Activated gamma-delta T cell (primary cell): ENCODE data around the gene PDZD2.

Source experiments
- DNase-seq: peaks from one replicate; lab custom pipeline; 2025; lab: John Stamatoyannopoulos, UW

The PDZD2 gene

GRCh38 chr5:31867219-31867618 is 228.3 kb downstream of the PDZD2 start:
- DNase-seq: no peak

- no peak for DNase-seq
These were observed 241.5 kb downstream of the PDZD2 start for GRCh38 chr5:31880449-31880848.

DNA sequence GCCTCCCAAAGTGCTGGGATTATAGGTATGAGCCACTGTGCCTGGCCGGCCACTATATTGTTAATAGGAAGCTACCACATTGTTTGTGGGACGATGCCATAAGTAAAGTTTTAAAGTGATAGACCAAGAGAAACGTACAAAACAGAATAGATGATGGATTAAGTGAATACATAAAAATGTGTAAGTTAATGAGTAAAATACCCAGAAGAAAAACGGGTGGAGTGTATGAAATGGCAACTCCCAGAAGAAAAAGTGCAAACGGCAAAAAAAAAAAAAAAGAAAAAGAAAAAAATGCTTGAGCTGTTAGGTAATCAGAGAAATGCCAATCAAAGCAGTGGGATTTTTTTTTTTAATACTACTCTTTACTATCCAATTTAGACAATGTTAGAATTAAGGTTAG is 246.0 kb downstream of the PDZD2 start:
- no peak for DNase-seq

DNA sequence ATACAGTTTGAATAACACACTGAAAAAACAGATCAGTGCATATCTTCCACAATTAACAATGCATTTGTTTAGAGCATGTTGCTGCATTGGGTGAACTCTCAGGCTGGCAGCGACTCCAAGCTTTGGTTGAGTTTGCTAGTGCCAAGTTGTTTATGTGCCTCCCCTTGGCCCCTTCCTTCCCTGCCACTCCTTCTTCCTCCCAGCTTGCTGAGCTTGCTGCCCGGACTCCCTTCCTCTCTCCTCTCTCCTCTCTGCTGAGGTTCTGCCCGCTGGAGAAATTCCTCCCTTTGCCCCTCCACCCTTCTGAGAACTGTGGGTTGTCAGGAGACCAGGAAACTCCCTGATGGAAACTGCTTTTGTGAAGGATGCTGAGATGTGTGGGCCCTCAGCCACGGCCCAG is 247.3 kb downstream of the PDZD2 start:
- DNase-seq: no peak

- no peak for DNase-seq
These were observed 248.6 kb downstream of the PDZD2 start for GRCh38 chr5:31887556-31887955.

- no peak for DNase-seq
These were observed 249.6 kb downstream of the PDZD2 start for GRCh38 chr5:31888564-31888963.

- DNase-seq: no peak
These were observed 250.2 kb downstream of the PDZD2 start for GRCh38 chr5:31889001-31889561.

- DNase-seq: no peak
These were observed 251.1 kb downstream of the PDZD2 start for GRCh38 chr5:31890046-31890445.

GRCh38 chr5:31894141-31894540 is 255.2 kb downstream of the PDZD2 start:
- DNase-seq: no peak

GRCh38 chr5:31895199-31895820 is 256.4 kb downstream of the PDZD2 start:
- DNase-seq: no peak

DNA sequence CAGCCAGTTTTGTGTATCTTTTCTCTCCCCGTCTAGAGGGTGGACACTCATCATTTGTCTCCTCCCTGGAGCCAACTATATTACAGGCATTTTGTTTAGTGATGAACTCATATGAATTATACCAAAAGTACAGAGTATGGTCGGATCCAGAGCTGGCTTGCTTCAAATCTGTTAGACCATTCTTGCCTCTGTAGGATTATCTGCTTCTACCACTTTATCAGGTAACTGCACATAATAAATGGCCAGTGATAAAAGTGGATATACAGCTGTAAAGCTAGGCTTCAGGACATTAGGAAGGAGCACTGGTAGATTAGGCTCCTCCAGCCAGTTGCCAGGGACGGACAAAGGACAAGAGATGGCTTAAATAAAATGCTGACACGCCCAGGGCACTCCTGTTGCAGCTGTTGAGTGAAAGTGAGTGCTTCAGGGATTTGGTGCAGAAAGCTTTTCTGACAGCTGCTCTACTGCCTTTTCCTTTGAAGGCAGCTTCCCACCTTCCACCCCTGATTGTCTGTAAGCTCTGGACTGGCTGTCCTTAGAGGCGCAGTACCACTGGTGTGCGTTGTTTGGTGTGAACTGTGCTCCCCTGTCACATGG is 259.2 kb downstream of the PDZD2 start:
- no peak for DNase-seq

DNA sequence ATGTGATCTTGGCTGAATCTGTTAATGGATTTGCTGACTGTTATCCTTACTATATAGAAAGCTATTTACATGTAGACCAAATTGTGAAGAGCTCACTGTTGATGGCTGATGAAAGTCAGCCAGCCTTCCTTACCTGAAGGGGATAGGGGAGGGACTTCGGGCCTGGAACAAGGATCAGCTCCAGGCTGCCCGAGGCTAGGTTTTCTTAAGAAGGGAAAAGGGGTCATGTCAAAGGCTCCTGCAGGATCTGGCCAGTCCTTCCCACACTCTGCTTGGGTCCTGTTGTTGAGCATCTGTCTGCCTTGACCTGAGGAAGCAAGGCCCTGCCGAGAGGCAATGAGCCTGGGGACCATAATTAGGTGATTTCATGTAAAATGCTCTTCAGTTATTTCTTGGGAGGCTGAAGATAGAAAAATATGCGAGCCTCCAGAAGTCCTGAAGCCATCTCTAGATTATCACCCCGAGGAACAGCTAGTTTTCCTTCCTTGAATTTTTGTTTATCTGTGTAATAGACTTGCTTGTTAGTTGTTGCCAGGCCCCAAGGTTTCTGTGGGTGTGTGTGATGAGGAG is 261.4 kb downstream of the PDZD2 start:
- DNase-seq: no peak

GRCh38 chr5:31901807-31902530 is 263.0 kb downstream of the PDZD2 start:
- no peak for DNase-seq

DNA sequence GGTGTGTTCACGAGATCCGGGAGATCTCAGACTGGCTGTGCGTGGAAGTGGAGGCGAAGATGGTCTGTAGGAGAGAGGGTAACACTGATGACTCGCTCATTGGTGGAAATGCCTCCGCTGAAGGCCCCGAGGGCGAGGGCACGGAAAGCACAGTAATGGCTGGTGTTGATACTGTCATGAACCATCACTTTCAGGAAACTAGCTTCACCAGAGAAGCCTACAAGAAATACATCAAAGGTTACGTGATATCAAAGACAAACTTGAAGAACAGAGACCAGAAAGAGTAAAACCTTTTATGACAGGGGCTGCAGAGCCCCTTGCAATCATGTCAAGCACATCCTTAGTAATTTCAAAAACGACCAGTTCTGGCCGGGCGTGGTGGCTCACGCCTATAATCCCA is 269.5 kb downstream of the PDZD2 start:
- no peak for DNase-seq

GRCh38 chr5:31909073-31909472 is 270.1 kb downstream of the PDZD2 start:
- DNase-seq: no peak

GRCh38 chr5:31911291-31912265 is 272.6 kb downstream of the PDZD2 start:
- DNase-seq: no peak

- DNase-seq: no peak
These were observed 274.9 kb downstream of the PDZD2 start for GRCh38 chr5:31913808-31914207.

DNA sequence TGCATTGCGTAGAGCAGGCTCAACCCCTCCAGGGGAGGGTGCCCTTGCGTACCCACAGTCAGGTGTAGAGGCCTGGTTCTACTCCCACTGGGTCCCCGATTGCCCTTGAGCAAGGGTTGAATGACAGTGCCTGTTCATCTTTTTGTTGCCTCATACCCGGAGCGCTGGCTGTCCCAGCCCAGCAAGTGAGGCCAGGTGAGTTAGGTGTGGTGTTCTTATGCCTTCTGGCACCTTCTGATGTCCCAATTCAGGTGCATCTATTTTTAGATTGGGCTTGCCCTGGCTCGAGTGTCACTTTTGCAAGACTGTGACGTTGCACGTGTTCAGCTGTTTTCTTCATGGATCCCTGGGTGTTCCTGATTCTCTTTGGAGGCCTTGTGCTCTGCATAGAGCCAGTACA is 277.4 kb downstream of the PDZD2 start:
- DNase-seq: no peak

DNA sequence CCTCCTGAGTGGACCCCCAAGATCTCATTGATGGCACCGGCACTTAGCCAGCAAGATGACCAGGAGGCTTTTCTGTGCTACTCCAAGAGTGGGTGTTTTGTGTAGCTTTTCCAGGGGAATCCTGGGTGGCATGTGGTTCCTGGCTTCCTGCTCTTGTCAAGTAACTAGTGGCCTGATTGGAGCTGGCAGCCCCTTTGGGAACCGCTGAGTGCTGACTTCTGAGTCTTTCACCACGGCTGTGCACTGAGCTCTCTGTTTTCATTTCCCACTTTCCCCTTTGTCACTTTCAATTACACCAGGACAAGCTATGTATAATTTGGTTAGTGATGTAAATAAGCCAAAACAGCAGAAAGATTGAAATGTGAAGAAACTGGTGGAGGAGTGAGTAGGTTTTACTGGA is 279.8 kb downstream of the PDZD2 start:
- DNase-seq: no peak

DNA sequence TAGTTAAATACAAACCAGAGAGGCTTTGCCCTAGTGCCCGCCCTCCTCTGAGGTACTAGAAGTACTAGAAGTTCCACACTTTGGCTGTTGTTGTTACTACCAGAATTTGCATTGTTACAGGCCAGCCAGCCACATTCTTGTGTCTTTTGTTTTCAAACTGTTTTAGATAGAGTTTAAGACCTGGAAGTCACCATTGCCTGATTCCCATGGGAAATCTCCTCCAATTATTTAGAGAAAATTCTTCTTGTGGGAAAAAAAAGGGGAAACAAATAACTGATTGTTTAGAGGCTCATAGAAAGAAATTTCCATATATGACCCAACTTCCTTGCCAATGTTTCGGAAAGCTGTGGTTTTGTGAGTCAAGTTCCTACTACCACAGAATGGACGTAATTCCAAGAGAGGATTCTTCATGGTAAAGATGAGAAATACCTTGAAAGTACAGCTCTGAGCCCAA is 282.9 kb downstream of the PDZD2 start:
- no peak for DNase-seq

DNA sequence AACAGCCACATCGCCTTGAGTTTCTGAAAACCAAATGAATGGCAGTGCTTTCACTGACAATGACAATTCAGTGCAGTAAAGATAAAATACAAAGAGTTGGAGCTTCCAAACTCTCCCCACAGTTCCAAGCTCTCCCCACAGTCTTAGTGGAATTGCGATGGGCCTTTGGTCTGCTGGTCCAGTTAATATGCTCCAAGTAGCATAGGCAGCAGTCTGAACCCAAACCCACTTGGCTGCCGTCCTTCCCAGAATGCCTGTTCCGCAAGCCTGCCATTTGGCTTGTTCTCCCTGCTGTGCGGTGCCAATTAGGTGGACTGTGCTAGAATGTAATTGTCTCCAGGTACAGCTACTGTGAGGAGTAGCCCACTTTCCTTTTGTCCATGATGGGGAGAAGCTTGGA is 285.1 kb downstream of the PDZD2 start:
- no peak for DNase-seq
